GM21515 (cell line): ENCODE results near the gene CD33.
"Not testable (repeated sequence)": the region's sequence is repeated elsewhere in the genome, so short reads cannot be mapped to it uniquely, and the experiment has no call there.

Source experiments
- ATAC-seq: cut with Tn5 transposase; IDR thresholded peaks from one replicate; pipeline ENCODE4 v1.9.1; 2021; ENCODE audit not compliant: unreplicated experiment

Gene CD33

DNA sequence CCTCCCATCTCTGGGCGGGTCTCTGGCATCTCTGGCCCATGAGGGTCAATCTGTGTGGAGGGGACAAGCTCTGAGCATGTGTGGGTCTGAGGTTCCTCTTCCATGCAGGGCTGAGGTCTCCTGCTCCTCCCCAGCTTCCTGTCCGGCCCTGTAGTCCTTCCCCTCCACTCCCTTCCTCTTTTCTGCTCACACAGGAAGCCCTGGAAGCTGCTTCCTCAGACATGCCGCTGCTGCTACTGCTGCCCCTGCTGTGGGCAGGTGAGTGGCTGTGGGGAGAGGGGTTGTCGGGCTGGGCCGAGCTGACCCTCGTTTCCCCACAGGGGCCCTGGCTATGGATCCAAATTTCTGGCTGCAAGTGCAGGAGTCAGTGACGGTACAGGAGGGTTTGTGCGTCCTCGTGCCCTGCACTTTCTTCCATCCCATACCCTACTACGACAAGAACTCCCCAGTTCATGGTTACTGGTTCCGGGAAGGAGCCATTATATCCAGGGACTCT, at the start of gene CD33:
Gene CD33 (plus strand): TSS at position 183 of the 496 bp plus-strand sequence. CDS start 39 bp downstream, at position 222.
- ATAC-seq, result not testable (repeated sequence)

GRCh38 chr19:51179256-51179655, 45.6 kb upstream of the CD33 start:
- no peak for ATAC-seq

GRCh38 chr19:51181377-51181912, 43.4 kb upstream of the CD33 start:
- ATAC-seq, result no peak

DNA sequence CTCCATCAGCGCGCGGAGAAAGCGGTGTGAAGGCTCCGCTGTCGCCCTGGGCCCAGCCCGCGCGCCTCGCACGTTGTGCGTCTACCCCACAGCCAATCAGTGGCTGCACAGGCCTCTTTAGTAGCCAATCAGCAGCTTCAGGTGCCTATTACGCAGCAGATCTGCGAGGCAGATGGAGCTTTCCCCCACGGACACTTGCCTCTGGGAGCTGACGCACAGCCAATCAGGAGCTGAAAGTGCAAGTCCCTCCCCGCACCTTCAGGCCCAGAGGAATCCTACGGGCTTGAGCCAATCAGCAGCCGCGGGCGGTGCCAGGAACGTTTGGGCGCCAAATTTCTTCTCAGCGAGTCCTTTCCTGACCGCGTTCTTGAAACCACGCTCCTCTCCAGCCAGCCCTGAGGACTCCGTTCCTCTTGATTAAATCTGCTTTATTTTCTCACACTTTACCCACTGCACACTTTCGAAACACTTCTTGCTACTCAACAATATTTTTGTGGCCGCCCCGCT, 42.9 kb upstream of the CD33 start:
- no peak for ATAC-seq

GRCh38 chr19:51183629-51184028, 41.3 kb upstream of the CD33 start:
- ATAC-seq, result no peak

GRCh38 chr19:51185069-51185867, 39.6 kb upstream of the CD33 start:
- no peak for ATAC-seq

GRCh38 chr19:51185868-51186215, 39.0 kb upstream of the CD33 start:
- no peak for ATAC-seq

- no peak for ATAC-seq
Observed at GRCh38 chr19:51186323-51186722, 38.6 kb upstream of the CD33 start.

DNA sequence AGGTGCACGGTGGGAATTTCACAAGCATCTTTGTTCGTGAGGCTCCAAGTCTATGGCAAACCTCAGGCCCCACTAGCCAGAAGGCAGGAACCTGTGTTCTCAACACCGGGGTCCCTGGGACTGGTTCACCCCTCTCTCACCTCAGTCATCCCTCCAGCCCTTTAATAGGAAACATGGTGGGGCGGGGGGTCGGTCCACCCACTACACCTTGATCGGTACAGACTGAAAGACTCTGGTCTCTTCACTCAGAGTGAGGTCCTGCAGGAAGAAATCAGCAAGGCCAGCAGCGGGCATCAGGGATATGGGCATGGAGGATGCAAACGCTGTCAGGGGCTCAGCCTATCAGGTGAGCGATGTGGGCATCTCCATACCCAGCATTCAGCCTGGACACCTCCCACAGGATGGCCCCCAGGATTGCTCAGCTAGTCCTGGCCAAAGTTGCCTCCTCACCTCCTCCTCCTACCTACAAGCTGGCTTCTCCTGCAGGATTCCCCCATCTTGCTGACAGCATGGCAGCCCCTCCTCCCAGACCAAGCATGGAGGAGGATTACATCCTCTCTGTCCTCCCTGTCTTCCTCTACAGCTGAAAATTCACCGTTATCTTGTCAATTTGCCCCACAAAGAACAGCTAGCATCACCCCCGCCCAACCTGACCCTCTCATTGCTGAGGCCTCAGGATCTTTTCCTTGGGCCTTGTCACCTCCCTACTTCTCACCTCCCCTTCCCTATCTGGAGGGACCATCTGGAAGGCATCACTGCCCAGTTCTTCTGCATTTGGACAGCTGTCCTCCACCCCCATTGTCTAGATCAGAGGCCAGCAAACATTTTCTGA, 37.3 kb upstream of the CD33 start:
- ATAC-seq, result no peak

GRCh38 chr19:51188227-51188559, 36.7 kb upstream of the CD33 start:
- no peak for ATAC-seq

DNA sequence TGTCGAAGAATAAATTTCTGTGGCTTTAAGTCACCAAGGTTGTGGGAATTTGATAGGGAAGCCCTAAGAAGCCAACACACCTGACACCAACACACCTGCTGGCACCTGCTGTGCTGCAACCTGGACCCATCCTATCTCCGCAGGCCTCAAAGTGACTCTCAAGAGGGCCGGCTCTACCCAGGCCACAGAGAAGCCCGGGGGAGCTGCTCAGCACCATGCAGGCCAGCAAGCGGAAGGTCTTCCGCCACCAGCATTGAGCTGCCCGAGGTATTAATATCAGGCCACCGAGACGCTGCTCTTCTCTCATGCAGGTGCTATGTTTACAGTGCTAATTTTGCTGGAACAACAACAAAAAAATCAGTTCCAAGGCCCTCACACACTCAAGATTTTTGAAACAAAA, 32.2 kb upstream of the CD33 start:
- ATAC-seq, result no peak

DNA sequence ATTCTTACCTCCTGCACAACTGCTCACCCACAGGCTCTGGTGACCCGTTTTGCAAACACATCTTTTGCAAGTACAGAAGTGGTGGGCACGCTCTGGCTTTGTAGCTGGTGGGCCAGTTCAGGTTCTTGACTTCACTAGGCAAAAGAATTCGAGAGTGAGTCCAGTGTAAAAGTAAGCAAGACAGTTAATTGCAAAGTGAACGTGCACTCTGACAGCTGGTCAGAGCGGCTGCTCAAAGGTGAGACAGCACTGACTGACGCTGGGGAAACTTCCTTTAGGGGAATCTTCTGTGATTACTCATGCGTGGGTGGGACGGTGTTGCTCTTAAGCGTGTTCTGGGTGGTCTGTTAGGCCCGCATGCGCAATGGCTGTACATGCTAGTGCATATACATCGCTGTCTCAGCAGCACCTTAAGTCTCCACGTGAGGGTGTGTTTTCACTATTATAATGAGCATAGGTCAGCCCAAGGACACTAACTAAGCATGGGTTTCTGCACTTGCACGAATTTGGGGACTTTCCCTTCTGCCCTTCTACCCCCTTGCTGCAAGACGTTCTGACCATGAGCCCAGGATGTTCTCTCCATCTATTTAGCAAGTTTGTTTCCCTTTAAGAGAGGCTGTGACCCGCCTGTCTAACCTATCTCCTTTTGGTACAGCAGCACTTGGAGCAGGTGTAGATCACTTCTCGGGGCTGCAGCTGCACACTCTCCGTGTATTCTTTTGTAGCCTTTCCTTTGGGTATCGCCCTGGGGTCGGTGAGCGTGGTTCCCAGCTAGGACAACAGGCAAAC, 30.2 kb upstream of the CD33 start:
- ATAC-seq, result no peak

GRCh38 chr19:51195316-51195586, 29.6 kb upstream of the CD33 start:
- no peak for ATAC-seq

DNA sequence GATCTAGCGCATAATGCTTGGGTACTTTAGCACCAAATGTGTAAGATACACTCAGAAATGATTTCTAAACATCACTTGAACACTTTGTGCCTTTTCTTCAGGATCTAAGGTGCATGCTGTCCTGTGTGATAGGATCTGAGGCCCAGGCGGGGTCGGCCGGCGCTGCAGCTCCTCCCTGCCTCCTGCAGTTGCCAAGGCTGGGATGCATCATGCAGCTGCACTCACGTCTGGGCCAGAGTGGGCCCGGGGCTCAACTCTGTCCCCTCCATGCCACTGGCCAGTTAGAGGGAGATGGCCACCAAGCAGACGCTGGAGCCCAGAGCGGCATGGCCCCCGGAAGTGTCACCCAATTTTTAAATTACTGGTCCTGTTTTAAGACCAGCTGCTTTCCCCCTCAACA, 29.3 kb upstream of the CD33 start:
- no peak for ATAC-seq

DNA sequence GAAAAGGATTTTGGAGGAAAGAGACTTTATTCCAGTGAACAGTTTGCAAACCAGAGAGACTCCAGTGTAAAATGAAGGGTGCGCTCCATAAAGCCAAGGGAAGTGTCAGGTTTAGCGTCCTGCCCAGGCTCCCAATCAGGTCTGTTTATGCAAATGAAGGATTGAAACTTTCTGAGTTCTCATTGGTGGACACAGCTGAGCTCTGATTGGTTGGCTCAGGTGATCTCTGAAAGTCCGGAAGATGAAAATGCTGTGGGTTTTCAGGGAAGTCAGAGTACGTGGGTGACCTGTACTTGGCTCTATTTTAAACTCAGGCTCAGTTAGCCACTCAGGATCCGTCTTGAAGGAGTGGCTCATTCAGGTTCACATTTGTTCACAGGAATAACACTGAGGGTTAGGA, 28.7 kb upstream of the CD33 start:
- ATAC-seq, result no peak

GRCh38 chr19:51198641-51199040, 26.2 kb upstream of the CD33 start:
- ATAC-seq, result no peak

- no peak for ATAC-seq
Observed at GRCh38 chr19:51200071-51200666, 24.7 kb upstream of the CD33 start.

- ATAC-seq, result no peak
Observed at GRCh38 chr19:51201712-51202111, 23.2 kb upstream of the CD33 start.

- no peak for ATAC-seq
Observed at GRCh38 chr19:51203916-51204315, 21.0 kb upstream of the CD33 start.

DNA sequence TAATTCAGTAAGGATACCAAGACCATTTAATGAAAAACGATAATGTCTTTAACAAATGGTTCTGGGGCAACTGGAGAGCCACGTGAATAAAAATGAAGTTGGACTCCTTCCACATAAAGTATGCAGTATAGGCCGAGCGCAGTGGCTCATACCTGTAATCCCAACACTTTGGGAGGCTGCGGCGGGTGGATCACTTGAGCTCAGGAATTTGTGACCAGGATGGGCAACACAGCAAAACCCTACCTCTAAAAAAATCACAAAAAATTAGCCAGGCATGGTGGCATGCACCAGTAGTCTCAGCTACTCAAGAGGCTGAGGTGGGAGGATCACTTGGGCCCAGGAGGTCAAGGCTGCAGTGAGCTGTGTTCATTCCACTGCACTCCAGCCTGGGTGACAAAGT, 20.6 kb upstream of the CD33 start:
- no peak for ATAC-seq

- no peak for ATAC-seq
Observed at GRCh38 chr19:51207747-51208146, 17.1 kb upstream of the CD33 start.
